HCT116 (cell line): ENCODE measurements around the gene PNMA8C.

ENCODE experiments used
- EGR1 ChIP-seq: IDR thresholded peaks from 2 replicates; pipeline ENCODE4 v1.6.1; 2012; ENCODE audit warnings: low read depth
- ELF1 ChIP-seq: IDR thresholded peaks from 2 replicates; pipeline ENCODE4 v1.6.1; 2012; ENCODE audit warnings: low read depth, borderline replicate concordance
- ZFX ChIP-seq: fragments of 450-650 bp; IDR thresholded peaks from 2 replicates; pipeline ENCODE4 v1.6.1; 2017
- TF ChIP-seq, protein P1 (sequence below), 3 experiments: fragments of 200-600 bp in 1 of 3; sonication (generic) in 1 of 3; IDR thresholded peaks in 2 of 3; conservative IDR thresholded peaks in 1 of 3; 2 replicates each; pipeline ENCODE4 v1.5.1; 2012 to 2017; ENCODE audit warnings: low read depth in 2 of 3, low read length in 2 of 3, antibody characterized with exemption in 1 of 3, borderline replicate concordance in 1 of 3, control low read depth in 1 of 3, mild to moderate bottlenecking in 1 of 3, mixed read lengths in 1 of 3, mixed run types in 1 of 3, moderate library complexity in 1 of 3; ENCODE audit not compliant: insufficient read depth in 1 of 3

- TF ChIP-seq, protein P1, sequence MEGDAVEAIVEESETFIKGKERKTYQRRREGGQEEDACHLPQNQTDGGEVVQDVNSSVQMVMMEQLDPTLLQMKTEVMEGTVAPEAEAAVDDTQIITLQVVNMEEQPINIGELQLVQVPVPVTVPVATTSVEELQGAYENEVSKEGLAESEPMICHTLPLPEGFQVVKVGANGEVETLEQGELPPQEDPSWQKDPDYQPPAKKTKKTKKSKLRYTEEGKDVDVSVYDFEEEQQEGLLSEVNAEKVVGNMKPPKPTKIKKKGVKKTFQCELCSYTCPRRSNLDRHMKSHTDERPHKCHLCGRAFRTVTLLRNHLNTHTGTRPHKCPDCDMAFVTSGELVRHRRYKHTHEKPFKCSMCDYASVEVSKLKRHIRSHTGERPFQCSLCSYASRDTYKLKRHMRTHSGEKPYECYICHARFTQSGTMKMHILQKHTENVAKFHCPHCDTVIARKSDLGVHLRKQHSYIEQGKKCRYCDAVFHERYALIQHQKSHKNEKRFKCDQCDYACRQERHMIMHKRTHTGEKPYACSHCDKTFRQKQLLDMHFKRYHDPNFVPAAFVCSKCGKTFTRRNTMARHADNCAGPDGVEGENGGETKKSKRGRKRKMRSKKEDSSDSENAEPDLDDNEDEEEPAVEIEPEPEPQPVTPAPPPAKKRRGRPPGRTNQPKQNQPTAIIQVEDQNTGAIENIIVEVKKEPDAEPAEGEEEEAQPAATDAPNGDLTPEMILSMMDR (IDR thresholded peaks at IDR 0.05 in 2 of 3, conservative IDR thresholded peaks at IDR 0.05 in 1 of 3; ENCODE audit: borderline replicate concordance in 1 of 3, insufficient read depth in 1 of 3, low read depth in 2 of 3, low read length in 2 of 3) = no peak
- TF ChIP-seq ELF1 (no peak), ZFX (no peak), EGR1 (no peak)
These were observed 40.9 kb upstream of the PNMA8C start for GRCh38 chr19:46469541-46470185.
